GM12801 (cell line): ENCODE data around the gene GABRB3.

Source experiments
- CTCF ChIP-seq: IDR thresholded peaks from one replicate; pipeline ENCODE4 v1.5.1; 2011; ENCODE audit warnings: control low read depth; ENCODE audit not compliant: insufficient read length; ENCODE audit errors: extremely low read depth

The GABRB3 gene

GRCh38 chr15:26572602-26573350 lies 200.1 kb downstream of the GABRB3 start:
- no peak for TF ChIP-seq CTCF

- TF ChIP-seq CTCF, result no peak
Observed at GRCh38 chr15:26571346-26571745, 201.5 kb downstream of the GABRB3 start.

- TF ChIP-seq CTCF, result no peak
Observed at GRCh38 chr15:26565542-26565941, 207.3 kb downstream of the GABRB3 start.

- no peak for TF ChIP-seq CTCF
Observed at GRCh38 chr15:26564361-26564760, 208.5 kb downstream of the GABRB3 start.

- no peak for TF ChIP-seq CTCF
Observed at GRCh38 chr15:26562336-26562735, 210.5 kb downstream of the GABRB3 start.

- TF ChIP-seq CTCF, result no peak
Observed at GRCh38 chr15:26561896-26562295, 211.0 kb downstream of the GABRB3 start.

GRCh38 chr15:26561130-26561529 lies 211.7 kb downstream of the GABRB3 start:
- TF ChIP-seq CTCF, result no peak

GRCh38 chr15:26555898-26556297 lies 217.0 kb downstream of the GABRB3 start:
- no peak for TF ChIP-seq CTCF
